K562 (cell line): ENCODE results near the gene SCLT1. TPM values are rescaled to one million over a fixed set of nuclear protein-coding genes. Genes with fewer than 3 reads are reported as not detected.

Experiments used
- ATAC-seq: fragments of 200-7000 bp; cut with Tn5 transposase; 3 replicates; pipeline ENCODE4 v1.9.1; 2020; ENCODE audit warnings: moderate library complexity
- BruUV-seq: library from RNA; stranded (reverse); fragments of 400-500 nt; replicated peaks from 2 replicates; lab custom pipeline; 2021; lab: Mats Ljungman, UMichigan
- CTCF ChIA-PET: fragments of 300-600 bp; formaldehyde crosslinking; extraction: SDS; loops from one replicate; lab custom pipeline; 2021; ENCODE audit warnings: low intra/inter-chr PET ratio; lab: Yijun Ruan, JAX
- POLR2A ChIA-PET: fragments of 300-600, 350-650 bp; sonication (Branson Sonifier 250); formaldehyde crosslinking; extraction: SDS; loops from one replicate; lab custom pipeline; 2021; ENCODE audit warnings: antibody characterized with exemption, inconsistent platforms; lab: Yijun Ruan, JAX
- DNase-seq, 4 experiments: peaks; one replicate each; pipeline versions ENCODE4 v3.0.0 to v3.0.0-alpha.2; 2011 to 2018; ENCODE audit warnings: low spot score in 3 of 4, mixed read lengths in 3 of 4; ENCODE audit errors: extremely low read depth in 1 of 4
- FAIRE-seq: peaks from 2 replicates; lab custom pipeline; 2011; peaks lifted over from hg19 to GRCh38; lab: Jason Lieb, UNC
- H2AFZ ChIP-seq: 2 replicates; pipeline ENCODE4 v1.6.0; 2011; ENCODE audit warnings: low read depth, low read length, control low read depth, inconsistent platforms
- H3K27ac ChIP-seq: fragments of 200-600 bp; 3 replicates; pipeline ENCODE4 v1.8.0; 2011; ENCODE audit warnings: low read depth, mild to moderate bottlenecking, control low read depth, inconsistent platforms, low read length, moderate library complexity, mixed read lengths; ENCODE audit errors: extremely low read depth
- H3K27me3 ChIP-seq, 2 experiments: fragments of 300-600 bp in 1 of 2; 2 replicates in 1 of 2; 3 replicates in 1 of 2; pipeline versions ENCODE4 v1.6.0 to v1.8.0; 2011; ENCODE audit warnings: inconsistent platforms in 2 of 2, low read length in 2 of 2, mild to moderate bottlenecking in 1 of 2, mixed read lengths in 1 of 2, moderate library complexity in 1 of 2; ENCODE audit not compliant: control insufficient read depth in 2 of 2, insufficient read depth in 2 of 2
- H3K36me3 ChIP-seq: fragments of 300-600 bp; 3 replicates; pipeline ENCODE4 v1.8.0; 2011; ENCODE audit warnings: mild to moderate bottlenecking, low read length, inconsistent platforms; ENCODE audit not compliant: control insufficient read depth, insufficient read depth
- H3K4me1 ChIP-seq, 2 experiments: fragments of 200-600 bp in 1 of 2; replicated peaks in 1 of 2; 2 replicates in 1 of 2; 3 replicates in 1 of 2; pipeline versions ENCODE4 v1.5.1 to v1.8.0; 2011; ENCODE audit warnings: inconsistent platforms in 2 of 2, low read length in 2 of 2, mild to moderate bottlenecking in 1 of 2, mixed read lengths in 1 of 2, moderate library complexity in 1 of 2; ENCODE audit not compliant: control insufficient read depth in 2 of 2, insufficient read depth in 2 of 2
- H3K4me2 ChIP-seq: 2 replicates; pipeline ENCODE4 v1.6.1; 2011; ENCODE audit warnings: low read length, control low read depth, inconsistent platforms, mixed read lengths; ENCODE audit not compliant: insufficient read depth
- H3K4me3 ChIP-seq: fragments of 200-600 bp; sonication (generic), shearing (Covaris generic); 2 replicates; pipeline ENCODE4 v1.5.1; 2016; ENCODE audit warnings: control low read depth, inconsistent platforms
- H3K79me2 ChIP-seq: fragments of 200-600 bp; 3 replicates; pipeline ENCODE4 v1.8.0; 2011; ENCODE audit warnings: low read length, inconsistent platforms; ENCODE audit not compliant: control insufficient read depth, insufficient read depth
- H3K9ac ChIP-seq, 2 experiments: 2 replicates each; pipeline versions ENCODE4 v1.6.0 to v1.6.1; 2011; ENCODE audit warnings: low read depth in 2 of 2, low read length in 2 of 2, control low read depth in 1 of 2, inconsistent platforms in 1 of 2, mild to moderate bottlenecking in 1 of 2, mixed read lengths in 1 of 2; ENCODE audit not compliant: insufficient read depth in 1 of 2
- H3K9me1 ChIP-seq: one replicate; pipeline ENCODE4 v1.6.0; 2011; ENCODE audit warnings: inconsistent platforms, mild to moderate bottlenecking, low read length, moderate library complexity; ENCODE audit not compliant: control insufficient read depth, insufficient read depth
- H3K9me3 ChIP-seq: replicated peaks from 2 replicates; pipeline ENCODE4 v1.5.1; 2011; ENCODE audit warnings: low read depth, low read length, inconsistent platforms; ENCODE audit not compliant: control insufficient read depth, insufficient read depth
- H4K20me1 ChIP-seq: replicated peaks from 2 replicates; pipeline ENCODE4 v1.6.1; 2011; ENCODE audit warnings: low read length, inconsistent platforms, mixed read lengths; ENCODE audit not compliant: control insufficient read depth, insufficient read depth
- DIDO1 ChIP-seq: fragments of 450-650 bp; IDR thresholded peaks from 2 replicates; pipeline ENCODE4 v1.6.1; 2016; ENCODE audit warnings: low read depth, missing biosample characterization, missing genetic modification characterization
- FOXM1 ChIP-seq, 2 experiments: fragments of 450-650 bp in 1 of 2; sonication (generic) in 1 of 2; formaldehyde crosslinking in 1 of 2; IDR thresholded peaks; 2 replicates each; pipeline versions ENCODE4 v1.6.1 to v1.9.0; 2017 to 2022; ENCODE audit warnings: low read depth in 2 of 2, mild to moderate bottlenecking in 2 of 2, missing genetic modification reagents in 1 of 2, moderate library complexity in 1 of 2
- HCFC1 ChIP-seq: IDR thresholded peaks from 2 replicates; pipeline ENCODE4 v1.6.1; 2012; ENCODE audit warnings: low read depth, low read length, improper control_type of control experiment
- HNRNPLL ChIP-seq: fragments of 200-400 bp; formaldehyde crosslinking; IDR thresholded peaks from 2 replicates; pipeline ENCODE4 v1.6.1; 2017; ENCODE audit warnings: low read length, low read depth, mild to moderate bottlenecking; ENCODE audit not compliant: poor library complexity, severe bottlenecking
- MAFF ChIP-seq: IDR thresholded peaks from 2 replicates; pipeline ENCODE4 v1.6.1; 2012; ENCODE audit warnings: low read length, improper control_type of control experiment
- MAFG ChIP-seq: fragments of 450-650 bp; conservative IDR thresholded peaks from 2 replicates; pipeline ENCODE4 v1.6.1; 2016; ENCODE audit warnings: missing genetic modification characterization, missing compliant biosample characterization
- MAFK ChIP-seq: IDR thresholded peaks from 2 replicates; pipeline ENCODE4 v1.6.1; 2011; ENCODE audit warnings: low read length, improper control_type of control experiment
- NCOA2 ChIP-seq, 2 experiments: fragments of 450-650 bp; IDR thresholded peaks; 2 replicates each; pipeline ENCODE4 v1.6.1; 2018; ENCODE audit warnings: mild to moderate bottlenecking in 2 of 2, moderate library complexity in 1 of 2; ENCODE audit not compliant: partially characterized antibody in 2 of 2
- RHOXF2B ChIP-seq: fragments of 250-450 bp; sonication (Bioruptor Pico); conservative IDR thresholded peaks from 2 replicates; pipeline ENCODE4 v1.5.1; 2021
- SAFB2 ChIP-seq: fragments of 200-400 bp; formaldehyde crosslinking; IDR thresholded peaks from 2 replicates; pipeline ENCODE4 v1.6.1; 2018; ENCODE audit warnings: borderline replicate concordance, low read length, low read depth, moderate library complexity; ENCODE audit not compliant: severe bottlenecking
- SP1 ChIP-seq: sonication (generic); formaldehyde crosslinking; IDR thresholded peaks from 2 replicates; pipeline ENCODE4 v1.8.1; 2022; ENCODE audit warnings: mild to moderate bottlenecking, missing genetic modification reagents
- SRSF1 ChIP-seq: fragments of 200-400 bp; formaldehyde crosslinking; IDR thresholded peaks from 2 replicates; pipeline ENCODE4 v1.6.1; 2017; ENCODE audit warnings: mild to moderate bottlenecking, low read depth, low read length, moderate library complexity
- TCF7L2 ChIP-seq: fragments of 150-350 bp; IDR thresholded peaks from 2 replicates; pipeline ENCODE4 v1.6.1; 2016; ENCODE audit warnings: low read depth, mild to moderate bottlenecking, low read length, moderate library complexity
- WGBS: fragments of 100-300 bp; shearing (Covaris generic); methylation state at CpG from one replicate; pipeline ENCODE4 v1.1.6; 2016; ENCODE audit warnings: low coverage, mixed read lengths; ENCODE audit not compliant: insufficient coverage; ENCODE audit errors: missing lambda C conversion rate; 5-methylcytosine and 5-hydroxymethylcytosine counted together
- in situ Hi-C: fragments of 300-500 bp; cut with MboI; formaldehyde crosslinking; loops from 4 replicates; pipeline ENCODE4 v1.15.0; 2018; ENCODE audit warnings: inconsistent platforms, mixed read lengths
- intact Hi-C: fragments of 100-400 bp; cut with micrococcal nuclease; formaldehyde crosslinking; loops from 2 replicates; pipeline ENCODE4 v1.14.2; 2022
- polyA plus RNA-seq, 8 experiments: library from polyadenylated mRNA; depleted of rRNA in 4 of 8; stranded (reverse) in 5 of 8; unstranded in 3 of 8; fragments of >200 nt; fragmentation: Nextera tagmentation in 2 of 8; fragmentation: Illumina TruSeq in 1 of 8; extraction: Ambion mirVana in 2 of 8; extraction: Trizol in 1 of 8; gene quantifications; 2 replicates each; pipeline versions ENCODE4 v1.2.1 to v1.2.3, GENCODE V29; 2011 to 2014; ENCODE audit warnings: inconsistent platforms in 1 of 8, missing spikeins in 1 of 8
- total RNA-seq, 7 experiments: library from RNA; depleted of rRNA in 6 of 7; stranded (reverse); fragments of >200 nt in 6 of 7; fragmentation: Illumina TruSeq in 2 of 7; extraction: Trizol in 2 of 7; gene quantifications; 2 replicates each; pipeline versions ENCODE4 v1.2.1 to v1.2.3, GENCODE V29; 2011 to 2021; ENCODE audit warnings: low replicate concordance in 1 of 7
- TF ChIP-seq, protein P1 (sequence below), 2 experiments: fragments of 450-650 bp; IDR thresholded peaks; 2 replicates each; pipeline ENCODE4 v1.6.1; 2016; ENCODE audit warnings: mild to moderate bottlenecking in 2 of 2, borderline replicate concordance in 1 of 2, low read depth in 1 of 2, moderate library complexity in 1 of 2

The SCLT1 gene
- total and polyA plus RNA-seq, 9 of the 15 experiments (the other 6 are each of a cell fraction or from before 2014, with no cell fraction given) = 8.0 to 31.9 (median 24.2) TPM

DNA sequence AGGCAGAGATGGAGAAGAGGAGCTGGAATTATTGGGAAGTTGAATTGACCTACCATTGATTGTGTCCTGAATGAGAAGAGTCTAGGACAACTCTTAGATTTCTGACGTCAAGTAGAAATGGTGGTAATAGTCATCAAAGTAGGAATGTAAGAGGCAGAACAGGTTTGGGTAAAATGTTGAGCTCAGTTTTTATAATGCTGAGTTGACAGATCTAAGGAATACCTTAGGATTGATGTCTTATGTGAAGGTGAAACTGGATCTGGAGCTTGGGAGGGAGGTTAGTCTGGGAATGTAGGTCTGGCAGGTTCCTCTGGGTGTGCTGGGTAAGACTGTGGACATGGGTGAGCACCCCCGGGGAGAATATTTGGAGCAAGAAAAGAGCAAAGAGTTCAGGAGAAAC is 251.9 kb downstream of the SCLT1 start:
- ChIA-PET CTCF (no interaction called here), POLR2A (interaction anchor here (0.7 to 1.3 kb wide), 5 partner anchors 11 to 80 kb away, joined by 3 to 4 read pairs (median 4); no protein-coding TSS in a partner anchor)
- FAIRE-seq (no peak), ATAC-seq (no peak), DNase-seq (no peak)
- H3K27ac ChIP-seq = no peak overlapping the region
- intact Hi-C loops (no loop called here), in situ Hi-C loops (no loop called here)
- no peaks in the 10 kb centered on the region for H3K9me1 ChIP-seq
- BruUV-seq = no TSS peak
- peaks cover 21% of the 10 kb centered on the region; the same call in 1 of the 2 replicates for H4K20me1 ChIP-seq
- peaks cover 66% of the 10 kb centered on the region for H3K79me2 ChIP-seq
- WGBS = 87% methylated on average over 2 of the region's 2 CpGs
- no peaks in the 10 kb centered on the region for H3K27me3 ChIP-seq
- no peak overlapping the region for H3K9ac ChIP-seq
- H2AFZ ChIP-seq = no peak overlapping the region
- H3K4me2 ChIP-seq = no peak overlapping the region
- H3K9me3 ChIP-seq = no peaks in the 10 kb centered on the region
- peaks cover 89% of the 10 kb centered on the region for H3K36me3 ChIP-seq
- H3K4me3 ChIP-seq = no peak overlapping the region
- no peaks in the 10 kb centered on the region; a peak in 3 of 5 replicates for H3K4me1 ChIP-seq
- TF ChIP-seq, protein P1, sequence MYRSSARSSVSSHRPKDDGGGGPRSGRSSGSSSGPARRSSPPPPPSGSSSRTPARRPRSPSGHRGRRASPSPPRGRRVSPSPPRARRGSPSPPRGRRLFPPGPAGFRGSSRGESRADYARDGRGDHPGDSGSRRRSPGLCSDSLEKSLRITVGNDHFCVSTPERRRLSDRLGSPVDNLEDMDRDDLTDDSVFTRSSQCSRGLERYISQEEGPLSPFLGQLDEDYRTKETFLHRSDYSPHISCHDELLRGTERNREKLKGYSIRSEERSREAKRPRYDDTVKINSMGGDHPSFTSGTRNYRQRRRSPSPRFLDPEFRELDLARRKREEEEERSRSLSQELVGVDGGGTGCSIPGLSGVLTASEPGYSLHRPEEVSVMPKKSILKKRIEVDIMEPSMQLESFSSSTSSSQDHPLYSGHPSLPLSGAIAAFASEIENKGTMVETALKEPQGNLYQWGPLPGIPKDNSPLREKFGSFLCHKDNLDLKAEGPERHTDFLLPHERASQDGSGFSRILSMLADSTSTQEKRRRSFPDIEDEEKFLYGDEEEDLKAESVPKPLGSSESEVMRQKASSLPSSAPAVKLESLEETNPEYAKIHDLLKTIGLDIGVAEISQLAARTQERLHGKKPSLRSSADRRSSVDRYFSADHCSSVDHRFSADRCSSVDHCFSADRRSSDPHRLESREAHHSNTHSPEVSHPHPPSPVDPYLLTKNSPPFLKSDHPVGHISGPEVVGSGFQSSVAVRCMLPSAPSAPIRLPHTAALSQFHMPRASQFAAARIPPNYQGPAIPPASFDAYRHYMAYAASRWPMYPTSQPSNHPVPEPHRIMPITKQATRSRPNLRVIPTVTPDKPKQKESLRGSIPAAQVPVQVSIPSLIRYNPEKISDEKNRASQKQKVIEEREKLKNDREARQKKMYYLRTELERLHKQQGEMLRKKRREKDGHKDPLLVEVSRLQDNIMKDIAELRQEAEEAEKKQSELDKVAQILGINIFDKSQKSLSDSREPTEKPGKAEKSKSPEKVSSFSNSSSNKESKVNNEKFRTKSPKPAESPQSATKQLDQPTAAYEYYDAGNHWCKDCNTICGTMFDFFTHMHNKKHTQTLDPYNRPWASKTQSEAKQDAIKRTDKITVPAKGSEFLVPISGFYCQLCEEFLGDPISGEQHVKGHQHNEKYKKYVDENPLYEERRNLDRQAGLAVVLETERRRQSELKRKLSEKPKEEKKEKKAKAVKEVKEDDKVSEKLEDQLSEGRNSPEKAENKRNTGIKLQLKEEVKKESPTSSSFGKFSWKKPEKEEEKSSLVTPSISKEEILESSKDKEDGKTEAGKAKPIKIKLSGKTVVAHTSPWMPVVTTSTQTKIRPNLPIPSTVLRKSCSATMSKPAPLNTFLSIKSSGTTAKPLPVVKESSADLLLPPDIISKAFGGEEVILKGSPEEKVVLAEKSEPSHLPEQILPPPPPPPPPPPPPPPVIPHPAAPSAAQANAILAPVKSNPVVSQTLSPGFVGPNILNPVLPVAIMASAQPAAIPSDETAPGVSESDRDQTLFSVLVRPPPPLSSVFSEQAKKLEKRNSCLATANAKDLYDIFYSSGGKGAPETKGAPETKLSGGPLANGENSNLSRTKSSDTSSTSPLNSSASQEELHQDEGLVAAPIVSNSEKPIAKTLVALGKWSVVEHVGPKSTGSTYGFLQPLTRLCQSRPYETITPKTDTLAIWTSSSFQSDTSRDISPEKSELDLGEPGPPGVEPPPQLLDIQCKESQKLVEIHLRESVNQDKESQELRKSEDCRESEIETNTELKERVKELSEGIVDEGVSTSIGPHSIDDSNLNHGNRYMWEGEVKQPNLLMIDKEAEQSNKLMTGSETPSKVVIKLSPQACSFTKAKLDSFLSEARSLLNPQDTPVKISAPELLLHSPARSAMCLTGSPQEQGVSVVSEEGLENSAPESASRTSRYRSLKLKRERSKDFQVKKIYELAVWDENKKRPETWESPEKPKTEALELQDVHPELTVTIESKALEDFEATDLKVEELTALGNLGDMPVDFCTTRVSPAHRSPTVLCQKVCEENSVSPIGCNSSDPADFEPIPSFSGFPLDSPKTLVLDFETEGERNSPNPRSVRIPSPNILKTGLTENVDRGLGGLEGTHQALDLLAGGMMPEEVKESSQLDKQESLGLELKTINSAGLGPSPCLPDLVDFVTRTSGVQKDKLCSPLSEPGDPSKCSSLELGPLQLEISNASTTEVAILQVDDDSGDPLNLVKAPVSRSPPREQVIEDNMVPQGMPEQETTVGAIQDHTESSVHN (IDR thresholded peaks at IDR 0.05; ENCODE audit: borderline replicate concordance in 1 of 2, low read depth in 1 of 2) = no peak
- TF ChIP-seq DIDO1 (tag) (no peak), NCOA2 (IDR thresholded peaks at IDR 0.05; ENCODE audit: partially characterized antibody in 2 of 2) (no peak), SRSF1 (no peak), TCF7L2 (no peak), MAFF (peak; percentile 86), SAFB2 (no peak), HNRNPLL (no peak), HCFC1 (no peak), SP1 (no peak), MAFG (tag) (peak; percentile 87), MAFK (peak; percentile 91), RHOXF2B (no peak), FOXM1 (IDR thresholded peaks at IDR 0.05; ENCODE audit: low read depth) (no peak), FOXM1 (CRISPR knock-in tag; IDR thresholded peaks at IDR 0.05; ENCODE audit: low read depth) (no peak)
